HG02870 (cell line): Measurements from ENCODE around the gene CLEC17A.
"Not testable (repeated sequence)": the region's sequence is repeated elsewhere in the genome, so short reads cannot be mapped to it uniquely, and the experiment has no call there.

ENCODE experiments used
- ATAC-seq: cut with Tn5 transposase; IDR thresholded peaks from one replicate; pipeline ENCODE4 v1.9.1; 2021; ENCODE audit warnings: mild to moderate bottlenecking, moderate library complexity; ENCODE audit not compliant: unreplicated experiment

The CLEC17A gene

DNA sequence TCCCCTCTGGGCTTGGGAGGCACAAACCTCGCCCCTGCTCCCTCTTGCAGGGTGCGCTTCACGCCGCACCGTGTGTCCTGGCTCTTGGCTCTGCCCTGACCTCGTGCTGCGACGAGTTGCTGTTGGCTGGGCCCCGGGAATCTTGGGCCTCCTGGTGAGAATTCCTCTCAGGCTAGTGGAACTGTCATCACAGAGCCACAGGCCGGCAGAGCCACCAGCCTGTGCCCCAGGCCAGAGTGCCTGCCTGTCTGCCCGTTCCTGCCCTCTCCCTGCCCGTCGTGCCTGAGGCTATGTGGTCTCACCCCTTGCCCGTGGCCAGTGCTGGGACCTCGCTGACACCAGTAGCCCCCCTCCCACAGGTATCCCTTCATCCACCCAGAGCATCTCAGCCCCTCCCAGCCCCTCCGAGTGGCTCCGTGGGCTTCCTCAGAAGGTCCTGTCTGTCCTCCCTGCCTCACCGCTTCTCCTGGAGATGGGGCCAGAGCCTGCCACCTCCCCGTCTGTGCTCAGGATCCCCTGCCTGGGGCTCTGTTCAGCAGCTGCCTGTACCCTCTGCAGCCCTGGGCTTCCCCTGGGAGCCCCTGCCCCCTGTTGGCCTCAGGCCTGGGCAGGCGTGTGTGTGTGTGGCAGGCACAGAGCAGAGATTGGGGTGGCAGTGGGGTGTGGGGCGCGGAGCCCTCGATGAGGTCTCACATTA, 24.4 kb upstream of the CLEC17A start:
- no peak for ATAC-seq

DNA sequence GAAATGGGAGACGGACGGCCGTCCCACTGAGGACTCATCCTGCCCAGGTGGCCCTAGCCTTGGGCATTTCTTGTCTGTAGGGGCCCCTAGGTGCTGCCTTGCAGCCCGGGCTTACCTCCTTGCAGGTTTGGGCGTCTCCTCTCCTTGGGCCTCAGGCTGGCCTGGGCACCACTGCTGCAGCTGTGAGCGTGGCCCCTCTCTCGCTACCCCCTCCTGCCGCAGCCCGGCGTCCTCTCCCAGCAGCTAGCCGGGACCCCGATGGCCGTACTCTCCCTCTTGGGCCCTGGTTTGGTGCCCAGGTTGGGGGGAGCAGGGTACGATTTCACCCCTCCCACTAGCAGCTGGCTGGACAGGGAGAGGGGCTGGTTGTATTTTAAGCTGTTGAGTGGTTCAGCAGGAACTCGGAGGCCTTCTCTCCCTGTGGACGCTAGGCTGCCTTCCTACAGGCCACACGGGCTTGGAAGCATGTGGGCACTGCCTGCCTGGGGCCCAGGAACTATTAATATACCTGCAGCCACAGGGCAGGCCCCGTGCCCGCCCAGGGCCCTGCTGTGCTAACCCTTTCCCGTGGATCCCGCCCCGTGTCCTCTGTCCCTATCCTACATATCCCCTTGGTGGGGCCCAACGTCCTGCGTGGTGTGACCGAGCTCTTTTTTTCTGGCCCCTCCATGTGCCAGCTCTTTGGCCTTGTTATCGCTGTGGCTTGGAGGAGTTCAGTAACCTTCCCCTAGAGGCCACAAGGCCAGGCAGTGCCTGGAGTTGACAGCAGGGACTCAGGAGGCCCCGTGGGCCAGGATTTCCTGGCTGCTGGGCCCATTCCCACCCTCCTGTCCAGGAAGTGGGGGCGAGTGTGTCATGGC, 22.7 kb upstream of the CLEC17A start:
- no peak for ATAC-seq

DNA sequence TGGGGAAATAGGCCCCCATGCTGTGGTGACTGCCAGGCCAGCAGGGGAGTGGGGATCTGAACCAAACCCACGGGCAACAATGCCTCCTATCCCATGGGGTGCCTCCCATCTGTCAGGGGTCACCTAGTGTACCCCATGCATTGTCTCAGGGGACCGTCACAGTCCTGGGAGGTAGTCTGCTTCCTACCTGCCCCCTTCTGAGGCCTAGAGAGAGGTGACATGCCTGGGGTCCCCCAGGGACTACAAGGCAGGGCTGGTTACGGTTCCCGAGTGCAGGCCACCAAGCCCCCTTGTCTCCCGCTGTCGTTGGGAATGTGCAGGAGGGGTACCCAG, 22.1 kb upstream of the CLEC17A start:
- no peak for ATAC-seq

DNA sequence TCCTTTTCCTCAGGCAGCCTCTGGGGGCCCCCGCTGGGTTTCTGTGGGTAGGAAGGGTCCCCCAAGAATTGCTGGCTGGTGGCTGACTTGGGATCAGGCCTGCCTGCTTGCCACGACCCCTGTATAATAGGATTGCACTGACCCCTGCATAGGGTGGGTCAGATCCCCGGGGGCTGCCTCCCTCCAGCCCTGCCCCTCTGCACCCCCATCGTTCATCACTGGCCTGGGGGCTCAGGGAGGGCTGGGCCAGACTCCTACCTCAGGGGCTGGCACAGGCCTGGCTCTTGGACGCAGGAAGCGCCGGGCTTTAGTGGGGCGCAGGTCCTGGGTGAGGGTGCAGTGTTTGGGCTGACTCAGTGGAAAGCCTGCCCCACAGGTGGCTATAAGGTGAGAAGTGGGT, 21.6 kb upstream of the CLEC17A start:
- ATAC-seq, result no peak

DNA sequence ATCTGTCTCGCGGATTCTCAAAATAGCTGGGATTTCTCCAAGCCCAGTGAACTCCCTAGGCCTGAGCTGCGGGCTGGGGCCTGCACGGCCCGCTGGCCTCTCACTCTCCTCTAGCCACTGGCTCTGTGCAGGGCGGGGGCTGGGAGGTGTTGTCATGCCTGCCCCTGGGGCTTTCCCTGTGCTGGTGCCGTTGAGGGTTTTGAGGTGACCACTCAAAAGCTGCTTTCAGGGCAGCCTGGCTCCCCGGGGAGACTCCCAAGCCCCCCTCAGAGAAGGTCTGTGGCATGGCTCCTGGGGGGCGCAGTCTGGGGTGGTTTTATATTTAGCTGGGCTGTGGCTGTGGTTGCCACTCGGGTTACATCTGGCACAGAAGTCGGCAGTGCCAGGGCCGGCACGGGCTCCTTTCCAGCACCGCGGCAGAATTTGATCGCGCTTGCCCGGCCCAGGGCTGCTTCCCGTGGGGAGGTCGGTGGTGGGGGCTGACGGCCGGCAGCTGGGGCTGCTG, 21.0 kb upstream of the CLEC17A start:
- ATAC-seq, result no peak

DNA sequence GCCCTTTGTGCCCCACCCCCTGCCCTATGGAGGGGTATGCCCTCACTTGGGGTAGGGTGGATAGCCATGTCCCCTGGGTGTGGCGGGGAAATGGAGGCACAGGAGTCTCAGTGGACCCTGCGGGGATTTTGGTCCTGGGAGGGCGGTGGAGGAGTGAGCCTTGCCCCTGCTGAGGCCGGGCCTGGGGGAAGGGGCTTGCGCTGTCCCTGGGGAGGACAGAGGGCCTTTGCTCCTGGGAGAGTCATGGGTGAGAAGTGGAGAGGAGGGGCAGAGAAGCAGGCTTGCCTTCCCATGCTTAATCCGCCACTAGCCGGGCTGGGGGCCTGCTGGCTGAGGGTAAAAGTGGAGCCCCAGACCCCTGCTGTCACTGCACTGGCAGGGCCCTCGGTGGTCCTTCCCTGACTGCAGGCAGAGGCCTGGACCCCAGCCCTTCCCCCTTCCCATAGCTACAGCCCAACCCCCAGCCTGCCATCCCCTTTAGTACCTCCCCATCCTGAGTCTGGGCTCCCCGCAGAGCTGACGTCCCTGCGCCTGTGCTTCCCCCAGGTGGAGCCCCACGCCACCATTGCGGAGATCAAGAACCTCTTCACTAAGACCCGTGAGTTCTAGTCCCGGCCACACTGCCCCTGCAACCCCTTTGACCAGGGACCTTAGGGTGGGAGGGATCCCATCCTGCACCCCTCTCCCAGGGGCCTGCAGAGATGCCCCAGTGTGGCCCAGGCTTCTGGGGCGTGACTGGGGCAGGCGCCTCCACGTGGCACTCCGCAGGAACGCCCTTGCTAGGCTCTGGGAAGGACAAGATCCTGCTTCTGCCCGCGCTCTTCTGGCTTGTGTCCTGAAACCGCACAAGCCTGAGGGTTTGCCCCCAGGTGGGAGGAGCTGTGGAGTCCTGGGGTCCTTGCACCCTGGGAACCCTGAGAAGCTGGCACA, 20.0 kb upstream of the CLEC17A start:
- no peak for ATAC-seq

DNA sequence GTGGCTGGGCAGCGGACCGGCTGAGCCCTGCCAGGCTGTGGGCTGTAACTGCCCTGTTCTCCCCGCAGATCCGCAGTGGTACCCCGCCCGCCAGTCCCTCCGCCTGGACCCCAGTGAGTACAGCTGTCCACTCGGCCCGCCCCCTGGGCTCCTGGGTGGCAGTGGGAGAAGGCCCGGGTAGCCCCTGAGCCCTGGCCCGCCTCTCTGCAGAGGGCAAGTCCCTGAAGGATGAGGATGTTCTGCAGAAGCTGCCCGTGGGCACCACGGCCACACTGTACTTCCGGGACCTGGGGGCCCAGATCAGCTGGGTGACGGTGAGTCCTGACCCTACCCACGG, 19.3 kb upstream of the CLEC17A start:
- no peak for ATAC-seq

DNA sequence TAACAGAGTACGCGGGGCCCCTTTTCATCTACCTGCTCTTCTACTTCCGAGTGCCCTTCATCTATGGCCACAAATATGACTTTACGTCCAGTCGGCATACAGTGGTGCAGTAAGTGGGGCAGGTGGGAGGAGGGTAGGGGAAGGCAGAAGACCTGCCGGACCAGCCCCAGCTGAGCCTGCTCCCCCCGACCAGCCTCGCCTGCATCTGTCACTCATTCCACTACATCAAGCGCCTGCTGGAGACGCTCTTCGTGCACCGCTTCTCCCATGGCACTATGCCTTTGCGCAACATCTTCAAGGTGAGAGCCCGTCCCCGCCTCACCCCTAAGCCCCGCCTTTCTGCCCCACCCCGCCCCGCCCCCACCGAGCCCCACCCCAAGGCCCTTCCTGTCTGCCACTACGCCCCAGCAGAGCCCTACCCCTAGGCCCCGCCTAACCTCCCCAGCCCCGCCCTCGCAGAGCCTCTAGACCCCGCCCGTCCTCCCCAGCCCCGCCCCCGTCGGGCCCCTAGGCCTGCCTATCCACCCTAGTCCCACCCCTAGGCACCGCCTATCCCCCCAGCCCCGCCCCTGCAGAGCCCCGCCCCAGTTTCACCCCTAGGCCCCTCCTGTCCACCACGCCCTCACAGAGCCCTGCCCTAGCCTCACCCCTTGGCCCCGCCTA, 18.8 kb upstream of the CLEC17A start:
- no peak for ATAC-seq

DNA sequence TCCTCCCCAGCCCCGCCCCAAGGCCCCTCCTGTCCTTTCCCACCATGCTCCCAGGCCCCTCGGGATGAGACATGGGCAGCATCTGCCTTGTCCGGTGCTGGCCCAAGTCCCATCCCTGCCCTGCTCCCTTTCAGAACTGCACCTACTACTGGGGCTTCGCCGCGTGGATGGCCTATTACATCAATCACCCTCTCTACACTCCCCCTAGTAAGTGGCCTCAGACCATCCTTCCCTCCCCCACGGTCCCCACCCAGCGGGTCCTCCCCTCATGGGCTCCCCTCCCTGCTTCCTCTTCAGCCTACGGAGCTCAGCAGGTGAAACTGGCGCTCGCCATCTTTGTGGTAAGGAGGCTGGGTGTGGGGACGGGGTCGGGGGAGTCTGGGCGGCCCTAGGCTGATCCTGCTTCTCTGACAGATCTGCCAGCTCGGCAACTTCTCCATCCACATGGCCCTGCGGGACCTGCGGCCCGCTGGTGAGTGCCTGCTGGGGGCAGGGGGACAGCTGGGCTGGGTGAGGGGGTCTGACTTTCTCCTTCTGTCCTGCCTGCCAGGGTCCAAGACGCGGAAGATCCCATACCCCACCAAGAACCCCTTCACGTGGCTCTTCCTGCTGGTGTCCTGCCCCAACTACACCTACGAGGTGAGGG, 18.1 kb upstream of the CLEC17A start:
- ATAC-seq, result not testable (repeated sequence)

DNA sequence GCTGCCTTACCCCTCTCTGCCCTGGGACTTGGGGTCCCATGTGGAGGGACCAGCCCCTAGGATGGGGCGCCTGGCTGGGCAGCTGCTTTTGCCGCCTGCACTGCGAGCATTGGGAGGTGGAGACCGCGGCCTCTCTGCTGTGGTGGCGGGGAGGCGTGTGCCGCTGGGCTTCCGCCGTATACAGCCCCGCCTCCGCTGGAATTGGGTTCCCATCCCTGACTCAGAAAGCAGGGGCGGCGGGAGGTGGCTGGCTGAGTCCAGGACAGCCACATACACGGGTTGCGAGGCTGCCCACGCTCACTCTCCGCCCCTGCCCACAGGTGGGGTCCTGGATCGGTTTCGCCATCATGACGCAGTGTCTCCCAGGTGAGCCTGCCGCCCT, 17.6 kb upstream of the CLEC17A start:
- ATAC-seq, result no peak

DNA sequence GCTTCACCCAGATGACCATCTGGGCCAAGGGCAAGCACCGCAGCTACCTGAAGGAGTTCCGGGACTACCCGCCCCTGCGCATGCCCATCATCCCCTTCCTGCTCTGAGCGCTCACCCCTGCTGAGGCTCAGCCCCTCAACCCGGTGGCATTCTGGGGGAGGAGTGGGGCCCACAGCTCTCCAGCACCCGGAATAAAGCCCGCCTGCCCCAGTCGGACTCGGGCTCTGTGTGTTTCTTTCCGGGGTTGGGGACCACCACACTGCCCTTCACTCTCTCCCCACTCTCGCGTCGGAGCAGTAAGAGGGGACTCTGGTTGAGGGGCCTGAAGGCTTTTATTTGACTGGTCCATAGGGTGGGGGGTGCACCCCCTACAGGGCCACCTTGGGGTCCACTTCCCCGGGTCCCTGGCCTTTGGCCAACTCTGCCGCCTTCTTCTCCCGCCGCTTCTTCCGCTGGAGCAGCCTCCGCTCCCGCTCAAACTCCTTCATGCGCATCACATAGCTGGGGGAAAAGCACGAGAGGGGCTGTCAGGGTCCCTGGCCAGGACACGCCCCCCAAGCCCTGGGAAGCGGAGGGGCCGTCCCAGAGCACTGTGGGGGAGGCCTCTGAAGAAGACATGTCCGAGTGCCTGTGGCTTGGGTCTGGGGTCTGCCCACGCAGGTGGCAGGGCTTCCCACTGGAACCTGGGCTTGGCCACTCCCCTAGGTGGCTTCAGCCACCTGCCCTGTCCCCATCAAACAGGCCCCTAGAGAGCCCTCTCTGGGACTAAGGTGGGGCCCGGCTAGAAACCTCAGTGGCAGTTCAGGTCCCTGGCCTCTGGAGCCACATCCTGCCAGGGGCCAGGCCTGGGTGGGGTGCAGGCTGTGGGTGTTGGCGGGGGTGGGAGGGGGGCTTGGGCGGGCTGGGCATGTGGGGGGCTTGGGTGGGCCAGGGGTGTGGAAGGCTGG, 16.8 kb upstream of the CLEC17A start:
- ATAC-seq, result no peak

DNA sequence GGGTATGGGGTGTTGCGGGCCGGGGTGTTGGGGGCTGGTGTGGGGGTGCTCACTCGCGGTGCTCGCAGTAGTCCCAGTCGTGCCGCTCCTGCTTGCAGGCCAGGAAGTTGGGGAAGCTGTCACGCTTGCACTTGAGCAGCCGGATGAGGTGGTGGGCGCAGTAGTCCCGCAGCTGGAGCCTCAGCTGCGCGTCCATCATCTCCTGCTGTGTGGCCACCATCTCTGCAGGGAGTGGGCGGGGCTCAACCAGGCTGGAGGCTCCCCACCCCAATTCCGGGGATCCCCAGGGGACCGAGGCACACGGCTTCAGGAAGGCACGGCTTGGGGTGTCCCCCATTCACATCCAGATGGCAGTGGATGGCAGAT, 16.2 kb upstream of the CLEC17A start:
- ATAC-seq, result no peak

DNA sequence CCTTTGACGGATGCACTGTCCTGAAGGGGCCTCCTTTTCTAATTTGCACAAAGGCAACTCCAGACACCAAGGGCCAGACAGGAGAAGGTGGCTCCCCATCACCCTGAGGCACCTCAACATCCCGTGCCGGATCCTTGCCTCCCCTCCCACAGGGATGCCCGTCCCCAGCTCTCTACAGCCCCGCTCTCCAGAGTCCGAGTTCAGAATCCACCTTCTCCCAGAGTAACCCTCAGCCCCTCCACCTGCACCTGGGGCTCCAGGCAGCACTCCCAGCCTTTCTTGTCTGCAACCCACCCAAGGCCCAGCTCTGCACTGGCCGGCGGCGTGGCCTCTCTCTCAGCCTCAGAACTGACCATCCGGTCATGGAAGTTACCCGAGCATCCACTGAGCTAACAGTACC, 15.8 kb upstream of the CLEC17A start:
- no peak for ATAC-seq

DNA sequence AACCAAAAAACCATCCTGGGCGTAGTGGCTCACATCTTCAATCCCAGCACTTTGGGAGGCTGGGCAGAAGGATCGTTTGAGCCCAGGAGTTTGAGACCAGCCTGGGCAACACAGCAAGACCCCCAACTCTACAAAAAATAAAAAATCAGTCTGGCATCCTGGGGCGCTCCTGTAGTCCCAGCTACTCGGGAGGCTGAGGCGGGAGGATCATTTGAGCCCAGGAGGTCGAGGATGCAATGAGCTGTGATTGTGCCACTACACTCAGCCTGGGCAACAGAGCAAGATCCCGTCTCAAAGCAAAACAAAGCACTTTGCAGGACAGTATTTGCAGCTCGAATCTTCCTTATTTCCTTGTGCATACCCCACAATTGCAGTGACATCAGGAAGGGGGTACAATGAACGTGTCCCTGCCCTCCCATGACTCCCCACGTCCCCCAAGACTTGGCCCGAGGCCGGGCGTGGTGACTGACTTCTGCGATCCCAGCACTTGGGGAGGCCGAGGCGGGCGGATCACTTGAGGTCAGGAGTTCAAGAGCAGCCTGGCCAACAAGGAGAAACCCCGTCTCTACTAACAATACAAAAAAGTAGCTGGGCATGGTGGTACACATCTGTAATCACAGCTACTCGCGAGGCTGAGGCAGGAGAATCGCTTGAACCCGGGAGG, 11.9 kb upstream of the CLEC17A start:
- ATAC-seq, result no peak

DNA sequence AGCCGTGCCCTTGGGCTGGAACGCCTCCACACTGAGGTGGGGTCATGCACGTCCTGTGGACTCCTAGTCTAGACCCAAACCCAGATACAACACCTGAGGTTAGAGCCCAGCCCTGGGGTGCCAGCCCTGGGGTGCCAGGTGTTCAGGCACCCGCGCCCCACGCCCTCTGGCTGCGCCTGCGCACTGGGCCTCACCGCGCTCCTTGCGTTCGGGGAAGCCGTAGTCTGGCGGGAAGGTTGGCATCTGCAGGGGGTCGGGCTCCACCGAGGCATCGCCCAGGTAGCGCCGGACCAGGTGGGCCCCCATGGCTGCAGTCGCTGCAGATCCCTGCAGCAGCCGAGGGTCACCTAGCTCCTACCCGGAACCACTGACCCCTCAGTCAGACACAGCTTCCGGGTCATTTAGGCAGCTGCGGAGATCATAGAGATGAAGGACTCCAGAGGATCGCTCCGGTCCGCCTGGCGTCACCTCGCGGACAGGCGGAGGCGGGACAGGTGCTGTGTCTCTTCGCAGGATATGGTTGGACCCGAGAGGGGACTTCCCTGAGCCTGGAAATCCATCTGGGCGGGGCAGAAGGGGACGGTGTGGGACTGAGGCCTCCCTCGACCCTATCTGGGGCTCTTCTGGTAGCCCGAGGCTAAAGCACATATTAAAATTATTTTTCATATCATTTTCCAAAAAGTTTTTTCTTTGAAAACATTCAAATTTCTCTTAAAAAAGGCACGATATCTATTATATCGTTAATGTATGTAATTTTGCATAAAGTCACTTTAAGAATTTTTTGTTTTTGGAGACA, 11.0 kb upstream of the CLEC17A start, which contains the start of gene NDUFB7:
NDUFB7 (minus strand) TSS at position 372 of the 796 bp plus-strand sequence; CDS start at position 306, 66 bp downstream.
- peak; percentile 83 for ATAC-seq

DNA sequence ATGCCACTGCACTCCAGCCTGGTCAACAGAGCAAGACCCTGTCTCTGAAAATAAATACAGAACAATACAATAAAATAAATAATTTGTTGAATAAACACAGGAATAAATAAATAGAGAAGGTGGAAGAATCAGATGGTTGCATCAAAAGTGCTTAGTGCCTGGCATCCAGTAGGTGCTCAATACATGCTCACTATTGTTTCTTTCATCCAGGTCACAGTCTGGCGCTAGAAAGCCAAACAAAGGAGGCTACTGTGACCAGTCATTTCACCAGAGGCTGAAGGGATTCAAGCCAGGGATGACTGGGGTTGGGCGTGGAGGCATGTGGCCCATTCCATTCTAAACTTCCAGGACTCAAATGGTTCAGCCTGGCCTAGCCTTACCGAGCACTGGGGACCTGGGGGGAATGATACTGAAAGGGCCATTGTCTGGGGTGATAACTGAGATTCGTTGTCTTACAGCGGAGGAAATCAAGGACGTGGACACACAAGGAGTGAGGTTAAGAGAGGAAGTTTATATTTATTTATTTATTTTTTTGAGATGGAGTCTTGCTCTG, 7.4 kb upstream of the CLEC17A start:
- ATAC-seq, result no peak

DNA sequence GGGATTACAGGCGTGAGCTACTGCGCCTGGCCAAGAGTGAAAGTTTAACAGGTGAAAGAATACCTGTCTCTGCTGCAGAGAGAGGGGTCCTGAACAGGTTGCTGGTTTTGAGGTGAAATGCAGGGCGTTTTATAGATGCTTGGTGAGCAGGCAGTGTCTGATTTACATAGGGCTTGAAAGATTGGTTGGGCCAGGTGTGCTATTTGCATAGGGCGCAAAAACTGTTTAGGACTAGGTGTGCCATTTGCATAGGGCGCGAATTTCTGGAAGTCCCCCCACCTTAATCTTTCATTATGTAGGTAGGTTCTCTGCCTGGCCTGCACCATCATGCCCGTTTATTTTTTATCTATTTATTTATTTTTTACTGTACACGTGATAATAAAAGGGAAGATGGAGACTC, 6.5 kb upstream of the CLEC17A start:
- no peak for ATAC-seq

DNA sequence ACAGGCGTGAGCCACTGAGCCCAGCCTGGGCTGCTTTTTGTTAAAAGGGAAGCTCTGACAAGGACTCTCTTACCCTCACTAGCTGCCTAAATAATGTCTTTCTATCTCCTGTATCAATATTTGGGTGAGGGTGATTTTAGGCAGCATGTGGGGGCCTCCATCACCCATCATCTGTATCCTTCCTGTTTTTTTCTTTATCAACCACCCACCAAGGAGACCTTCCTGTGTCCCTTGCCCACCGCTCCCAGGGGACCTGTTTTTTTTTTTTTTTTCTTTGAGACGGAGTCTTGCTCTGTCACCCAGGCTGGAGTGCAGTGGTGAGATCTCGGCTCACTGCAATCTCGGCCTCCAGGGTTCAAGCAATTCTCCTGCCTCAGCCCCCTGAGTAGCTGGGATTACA, 5.6 kb upstream of the CLEC17A start:
- no peak for ATAC-seq
